K562 (cell line): Measurements from ENCODE around the gene PRELID3B.

Experiments used
- CBX3 ChIP-seq, 2 experiments: IDR thresholded peaks; 1 replicate in 1 of 2; 2 replicates in 1 of 2; pipeline ENCODE4 v1.6.1; 2012; ENCODE audit warnings: inconsistent platforms in 2 of 2, low read length in 2 of 2, borderline replicate concordance in 1 of 2, control low read depth in 1 of 2
- CREM ChIP-seq: IDR thresholded peaks from 2 replicates; pipeline ENCODE4 v1.6.1; 2014; ENCODE audit warnings: antibody characterized with exemption, low read depth
- POLR2A ChIP-seq: fragments of 450-650 bp; conservative IDR thresholded peaks from 2 replicates; pipeline ENCODE4 v1.6.1; 2016
- RAD21 ChIP-seq, 2 experiments: fragments of 250-450 bp in 1 of 2; fragments of 450-650 bp in 1 of 2; sonication (Bioruptor Pico) in 1 of 2; formaldehyde crosslinking in 1 of 2; IDR thresholded peaks in 1 of 2; conservative IDR thresholded peaks in 1 of 2; 2 replicates each; pipeline versions ENCODE4 v1.4.0 to v1.8.0; 2020 to 2022; ENCODE audit warnings: mild to moderate bottlenecking in 2 of 2, moderate library complexity in 1 of 2
- RB1 ChIP-seq: fragments of 450-650 bp; IDR thresholded peaks from 2 replicates; pipeline ENCODE4 v1.6.1; 2017; ENCODE audit warnings: low read depth, mild to moderate bottlenecking
- RFX5 ChIP-seq: IDR thresholded peaks from 2 replicates; pipeline ENCODE4 v1.6.1; 2011; ENCODE audit warnings: low read depth, mild to moderate bottlenecking, improper control_type of control experiment, low read length
- SMARCA4 ChIP-seq: fragments of 450-650 bp; IDR thresholded peaks from 2 replicates; pipeline ENCODE4 v1.6.1; 2016
- STAG1 ChIP-seq: sonication (generic); formaldehyde crosslinking; IDR thresholded peaks from 2 replicates; pipeline ENCODE4 v1.5.0; 2020; ENCODE audit warnings: missing genetic modification reagents, borderline replicate concordance
- TF ChIP-seq, protein P1 (sequence below), 3 experiments: IDR thresholded peaks in 2 of 3; conservative IDR thresholded peaks in 1 of 3; 2 replicates each; pipeline ENCODE4 v1.5.1; 2011 to 2012; ENCODE audit warnings: low read length in 3 of 3, mild to moderate bottlenecking in 3 of 3, control low read depth in 2 of 3, improper control_type of control experiment in 1 of 3, inconsistent platforms in 1 of 3, low read depth in 1 of 3, mixed read lengths in 1 of 3, moderate library complexity in 1 of 3; ENCODE audit not compliant: insufficient read depth in 2 of 3
- TF ChIP-seq, protein P2 (sequence below): fragments of 200-800 bp; sonication (Bioruptor generic); IDR thresholded peaks from 2 replicates; pipeline ENCODE4 v1.6.1; 2016; ENCODE audit warnings: missing genetic modification characterization, missing compliant biosample characterization
- TF ChIP-seq, protein P3 (sequence below): sonication (generic); formaldehyde crosslinking; IDR thresholded peaks from 2 replicates; pipeline ENCODE4 v1.8.1; 2023; ENCODE audit warnings: mild to moderate bottlenecking, missing genetic modification reagents, moderate library complexity
- TF ChIP-seq, protein P4 (sequence below), 2 experiments: fragments of 450-650 bp; formaldehyde crosslinking in 1 of 2; IDR thresholded peaks; 2 replicates each; pipeline versions ENCODE4 v1.4.0 to v1.6.1; 2014 to 2020; ENCODE audit warnings: mild to moderate bottlenecking in 2 of 2, borderline replicate concordance in 1 of 2, low read depth in 1 of 2

- TF ChIP-seq, protein P1, sequence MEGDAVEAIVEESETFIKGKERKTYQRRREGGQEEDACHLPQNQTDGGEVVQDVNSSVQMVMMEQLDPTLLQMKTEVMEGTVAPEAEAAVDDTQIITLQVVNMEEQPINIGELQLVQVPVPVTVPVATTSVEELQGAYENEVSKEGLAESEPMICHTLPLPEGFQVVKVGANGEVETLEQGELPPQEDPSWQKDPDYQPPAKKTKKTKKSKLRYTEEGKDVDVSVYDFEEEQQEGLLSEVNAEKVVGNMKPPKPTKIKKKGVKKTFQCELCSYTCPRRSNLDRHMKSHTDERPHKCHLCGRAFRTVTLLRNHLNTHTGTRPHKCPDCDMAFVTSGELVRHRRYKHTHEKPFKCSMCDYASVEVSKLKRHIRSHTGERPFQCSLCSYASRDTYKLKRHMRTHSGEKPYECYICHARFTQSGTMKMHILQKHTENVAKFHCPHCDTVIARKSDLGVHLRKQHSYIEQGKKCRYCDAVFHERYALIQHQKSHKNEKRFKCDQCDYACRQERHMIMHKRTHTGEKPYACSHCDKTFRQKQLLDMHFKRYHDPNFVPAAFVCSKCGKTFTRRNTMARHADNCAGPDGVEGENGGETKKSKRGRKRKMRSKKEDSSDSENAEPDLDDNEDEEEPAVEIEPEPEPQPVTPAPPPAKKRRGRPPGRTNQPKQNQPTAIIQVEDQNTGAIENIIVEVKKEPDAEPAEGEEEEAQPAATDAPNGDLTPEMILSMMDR (IDR thresholded peaks at IDR 0.05 in 2 of 3, conservative IDR thresholded peaks at IDR 0.05 in 1 of 3; ENCODE audit: insufficient read depth in 2 of 3, low read depth in 1 of 3, low read length in 3 of 3), result no peak
- TF ChIP-seq RB1 (no peak), RFX5 (no peak), CBX3 (IDR thresholded peaks at IDR 0.05; ENCODE audit: borderline replicate concordance in 1 of 2, low read length in 2 of 2) (no peak), STAG1 (CRISPR knock-in tag) (no peak), CREM (no peak), RAD21 (CRISPR knock-in tag; conservative IDR thresholded peaks at IDR 0.05 in 1 of 2, IDR thresholded peaks at IDR 0.05 in 1 of 2) (no peak), SMARCA4 (no peak), POLR2A (no peak)
- TF ChIP-seq, protein P2, sequence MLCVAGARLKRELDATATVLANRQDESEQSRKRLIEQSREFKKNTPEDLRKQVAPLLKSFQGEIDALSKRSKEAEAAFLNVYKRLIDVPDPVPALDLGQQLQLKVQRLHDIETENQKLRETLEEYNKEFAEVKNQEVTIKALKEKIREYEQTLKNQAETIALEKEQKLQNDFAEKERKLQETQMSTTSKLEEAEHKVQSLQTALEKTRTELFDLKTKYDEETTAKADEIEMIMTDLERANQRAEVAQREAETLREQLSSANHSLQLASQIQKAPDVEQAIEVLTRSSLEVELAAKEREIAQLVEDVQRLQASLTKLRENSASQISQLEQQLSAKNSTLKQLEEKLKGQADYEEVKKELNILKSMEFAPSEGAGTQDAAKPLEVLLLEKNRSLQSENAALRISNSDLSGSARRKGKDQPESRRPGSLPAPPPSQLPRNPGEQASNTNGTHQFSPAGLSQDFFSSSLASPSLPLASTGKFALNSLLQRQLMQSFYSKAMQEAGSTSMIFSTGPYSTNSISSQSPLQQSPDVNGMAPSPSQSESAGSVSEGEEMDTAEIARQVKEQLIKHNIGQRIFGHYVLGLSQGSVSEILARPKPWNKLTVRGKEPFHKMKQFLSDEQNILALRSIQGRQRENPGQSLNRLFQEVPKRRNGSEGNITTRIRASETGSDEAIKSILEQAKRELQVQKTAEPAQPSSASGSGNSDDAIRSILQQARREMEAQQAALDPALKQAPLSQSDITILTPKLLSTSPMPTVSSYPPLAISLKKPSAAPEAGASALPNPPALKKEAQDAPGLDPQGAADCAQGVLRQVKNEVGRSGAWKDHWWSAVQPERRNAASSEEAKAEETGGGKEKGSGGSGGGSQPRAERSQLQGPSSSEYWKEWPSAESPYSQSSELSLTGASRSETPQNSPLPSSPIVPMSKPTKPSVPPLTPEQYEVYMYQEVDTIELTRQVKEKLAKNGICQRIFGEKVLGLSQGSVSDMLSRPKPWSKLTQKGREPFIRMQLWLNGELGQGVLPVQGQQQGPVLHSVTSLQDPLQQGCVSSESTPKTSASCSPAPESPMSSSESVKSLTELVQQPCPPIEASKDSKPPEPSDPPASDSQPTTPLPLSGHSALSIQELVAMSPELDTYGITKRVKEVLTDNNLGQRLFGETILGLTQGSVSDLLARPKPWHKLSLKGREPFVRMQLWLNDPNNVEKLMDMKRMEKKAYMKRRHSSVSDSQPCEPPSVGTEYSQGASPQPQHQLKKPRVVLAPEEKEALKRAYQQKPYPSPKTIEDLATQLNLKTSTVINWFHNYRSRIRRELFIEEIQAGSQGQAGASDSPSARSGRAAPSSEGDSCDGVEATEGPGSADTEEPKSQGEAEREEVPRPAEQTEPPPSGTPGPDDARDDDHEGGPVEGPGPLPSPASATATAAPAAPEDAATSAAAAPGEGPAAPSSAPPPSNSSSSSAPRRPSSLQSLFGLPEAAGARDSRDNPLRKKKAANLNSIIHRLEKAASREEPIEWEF (CRISPR knock-in tag), result no peak
- TF ChIP-seq, protein P3, sequence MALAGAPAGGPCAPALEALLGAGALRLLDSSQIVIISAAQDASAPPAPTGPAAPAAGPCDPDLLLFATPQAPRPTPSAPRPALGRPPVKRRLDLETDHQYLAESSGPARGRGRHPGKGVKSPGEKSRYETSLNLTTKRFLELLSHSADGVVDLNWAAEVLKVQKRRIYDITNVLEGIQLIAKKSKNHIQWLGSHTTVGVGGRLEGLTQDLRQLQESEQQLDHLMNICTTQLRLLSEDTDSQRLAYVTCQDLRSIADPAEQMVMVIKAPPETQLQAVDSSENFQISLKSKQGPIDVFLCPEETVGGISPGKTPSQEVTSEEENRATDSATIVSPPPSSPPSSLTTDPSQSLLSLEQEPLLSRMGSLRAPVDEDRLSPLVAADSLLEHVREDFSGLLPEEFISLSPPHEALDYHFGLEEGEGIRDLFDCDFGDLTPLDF, result no peak
- TF ChIP-seq, protein P4, sequence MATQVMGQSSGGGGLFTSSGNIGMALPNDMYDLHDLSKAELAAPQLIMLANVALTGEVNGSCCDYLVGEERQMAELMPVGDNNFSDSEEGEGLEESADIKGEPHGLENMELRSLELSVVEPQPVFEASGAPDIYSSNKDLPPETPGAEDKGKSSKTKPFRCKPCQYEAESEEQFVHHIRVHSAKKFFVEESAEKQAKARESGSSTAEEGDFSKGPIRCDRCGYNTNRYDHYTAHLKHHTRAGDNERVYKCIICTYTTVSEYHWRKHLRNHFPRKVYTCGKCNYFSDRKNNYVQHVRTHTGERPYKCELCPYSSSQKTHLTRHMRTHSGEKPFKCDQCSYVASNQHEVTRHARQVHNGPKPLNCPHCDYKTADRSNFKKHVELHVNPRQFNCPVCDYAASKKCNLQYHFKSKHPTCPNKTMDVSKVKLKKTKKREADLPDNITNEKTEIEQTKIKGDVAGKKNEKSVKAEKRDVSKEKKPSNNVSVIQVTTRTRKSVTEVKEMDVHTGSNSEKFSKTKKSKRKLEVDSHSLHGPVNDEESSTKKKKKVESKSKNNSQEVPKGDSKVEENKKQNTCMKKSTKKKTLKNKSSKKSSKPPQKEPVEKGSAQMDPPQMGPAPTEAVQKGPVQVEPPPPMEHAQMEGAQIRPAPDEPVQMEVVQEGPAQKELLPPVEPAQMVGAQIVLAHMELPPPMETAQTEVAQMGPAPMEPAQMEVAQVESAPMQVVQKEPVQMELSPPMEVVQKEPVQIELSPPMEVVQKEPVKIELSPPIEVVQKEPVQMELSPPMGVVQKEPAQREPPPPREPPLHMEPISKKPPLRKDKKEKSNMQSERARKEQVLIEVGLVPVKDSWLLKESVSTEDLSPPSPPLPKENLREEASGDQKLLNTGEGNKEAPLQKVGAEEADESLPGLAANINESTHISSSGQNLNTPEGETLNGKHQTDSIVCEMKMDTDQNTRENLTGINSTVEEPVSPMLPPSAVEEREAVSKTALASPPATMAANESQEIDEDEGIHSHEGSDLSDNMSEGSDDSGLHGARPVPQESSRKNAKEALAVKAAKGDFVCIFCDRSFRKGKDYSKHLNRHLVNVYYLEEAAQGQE (IDR thresholded peaks at IDR 0.05; ENCODE audit: borderline replicate concordance), result no peak
- TF ChIP-seq, protein P4 (CRISPR knock-in tag; IDR thresholded peaks at IDR 0.05; ENCODE audit: low read depth), result no peak
These were observed 54.1 kb downstream of the PRELID3B start for GRCh38 chr20:58988565-58988882.
